Calu3 (cell line): ENCODE data around the gene TKTL1. TPM values are rescaled to one million over a fixed set of nuclear protein-coding genes. Genes with fewer than 3 reads are reported as not detected.

Experiments used
- BruUV-seq: library from RNA; stranded (reverse); fragments of 400-500 nt; replicated peaks from 2 replicates; lab custom pipeline; 2021; lab: Mats Ljungman, UMichigan
- CTCF ChIA-PET: fragments of 300-600 bp; sonication (Branson Sonifier 250); formaldehyde crosslinking; loops from one replicate; lab custom pipeline; 2022; ENCODE audit warnings: antibody characterized with exemption; lab: Charles Lee
- DNase-seq: peaks from one replicate; pipeline ENCODE4 v3.0.0; 2022
- H3K27ac Mint-ChIP-seq: one replicate; pipeline ENCODE4 v1.8.0; 2022; ENCODE audit warnings: mixed read lengths; ENCODE audit not compliant: unreplicated experiment
- H3K27me3 Mint-ChIP-seq: one replicate; pipeline ENCODE4 v1.8.0; 2022; ENCODE audit warnings: mixed read lengths; ENCODE audit not compliant: unreplicated experiment
- H3K36me3 Mint-ChIP-seq: one replicate; pipeline ENCODE4 v1.8.0; 2022; ENCODE audit warnings: mild to moderate bottlenecking, moderate library complexity, mixed read lengths; ENCODE audit not compliant: insufficient read depth, unreplicated experiment
- H3K4me1 Mint-ChIP-seq: one replicate; pipeline ENCODE4 v1.8.0; 2022; ENCODE audit warnings: mild to moderate bottlenecking, low read depth, mixed read lengths; ENCODE audit not compliant: unreplicated experiment
- H3K4me3 Mint-ChIP-seq: one replicate; pipeline ENCODE4 v1.8.0; 2022; ENCODE audit warnings: mild to moderate bottlenecking, low read depth, moderate library complexity, mixed read lengths; ENCODE audit not compliant: unreplicated experiment
- H3K9me3 Mint-ChIP-seq: one replicate; pipeline ENCODE4 v1.8.0; 2022; ENCODE audit warnings: low read depth, mixed read lengths; ENCODE audit not compliant: unreplicated experiment
- intact Hi-C: fragments of 100-400 bp; cut with micrococcal nuclease; formaldehyde crosslinking; loops from one replicate; pipeline ENCODE4 v1.10.0; 2022; ENCODE audit not compliant: unreplicated experiment
- total RNA-seq: library from RNA; stranded (reverse); gene quantifications from 2 replicates; pipeline ENCODE4 v1.2.3, GENCODE V29; 2022
- TF ChIP-seq, protein P1 (sequence below): fragments of 200-600 bp; IDR thresholded peaks from one replicate; pipeline ENCODE4 v1.8.0; 2022; ENCODE audit warnings: antibody characterized with exemption; ENCODE audit not compliant: unreplicated experiment

TKTL1 gene
- total RNA-seq, 1 experiment from 2014 or later, result not detected

DNA sequence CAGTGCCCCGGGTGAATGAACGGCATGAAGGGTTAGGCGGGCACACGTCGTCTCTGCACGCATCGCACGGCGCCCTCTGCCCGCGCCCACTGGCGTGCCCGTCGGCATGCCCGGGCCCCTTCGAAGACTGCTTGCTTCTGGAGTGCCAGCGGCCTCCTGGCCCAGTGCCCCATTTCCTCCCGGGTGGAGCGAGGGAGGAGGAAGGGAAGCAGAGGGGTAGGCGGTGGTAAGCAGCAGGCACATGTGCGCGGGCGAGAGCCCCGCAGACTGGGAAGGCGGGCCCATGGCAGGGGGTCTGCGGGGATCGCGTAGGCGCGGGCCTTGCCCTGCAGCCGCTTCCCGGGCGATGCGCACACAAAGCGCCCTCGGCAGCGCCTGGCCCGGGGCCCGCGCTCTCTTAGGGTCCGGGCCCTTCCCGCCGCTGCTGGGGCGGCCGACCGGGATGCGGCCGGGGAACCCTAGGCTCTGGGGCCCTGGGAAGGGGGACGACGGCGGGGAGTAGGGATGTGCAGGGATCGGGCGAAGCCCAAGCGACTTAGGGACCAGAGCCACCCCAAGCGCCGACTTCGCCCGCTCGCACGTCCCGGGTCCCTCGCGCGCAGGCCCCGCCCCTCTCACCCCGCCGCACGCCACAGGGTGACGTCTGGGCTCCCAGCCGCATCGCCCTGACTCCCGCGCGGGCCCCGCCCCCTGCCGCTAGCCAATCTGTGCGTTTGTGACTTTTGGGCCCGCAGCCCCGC lies 82.6 kb downstream of the TKTL1 start:
- TF ChIP-seq, protein P1, sequence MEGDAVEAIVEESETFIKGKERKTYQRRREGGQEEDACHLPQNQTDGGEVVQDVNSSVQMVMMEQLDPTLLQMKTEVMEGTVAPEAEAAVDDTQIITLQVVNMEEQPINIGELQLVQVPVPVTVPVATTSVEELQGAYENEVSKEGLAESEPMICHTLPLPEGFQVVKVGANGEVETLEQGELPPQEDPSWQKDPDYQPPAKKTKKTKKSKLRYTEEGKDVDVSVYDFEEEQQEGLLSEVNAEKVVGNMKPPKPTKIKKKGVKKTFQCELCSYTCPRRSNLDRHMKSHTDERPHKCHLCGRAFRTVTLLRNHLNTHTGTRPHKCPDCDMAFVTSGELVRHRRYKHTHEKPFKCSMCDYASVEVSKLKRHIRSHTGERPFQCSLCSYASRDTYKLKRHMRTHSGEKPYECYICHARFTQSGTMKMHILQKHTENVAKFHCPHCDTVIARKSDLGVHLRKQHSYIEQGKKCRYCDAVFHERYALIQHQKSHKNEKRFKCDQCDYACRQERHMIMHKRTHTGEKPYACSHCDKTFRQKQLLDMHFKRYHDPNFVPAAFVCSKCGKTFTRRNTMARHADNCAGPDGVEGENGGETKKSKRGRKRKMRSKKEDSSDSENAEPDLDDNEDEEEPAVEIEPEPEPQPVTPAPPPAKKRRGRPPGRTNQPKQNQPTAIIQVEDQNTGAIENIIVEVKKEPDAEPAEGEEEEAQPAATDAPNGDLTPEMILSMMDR, result no peak
- peaks cover 56% of the 10 kb centered on the region for H3K36me3 Mint-ChIP-seq
- TSS peak; percentile 38 for BruUV-seq
- peak overlapping the region; percentile 81 for H3K4me3 Mint-ChIP-seq
- peak overlapping the region; percentile 86 for H3K27ac Mint-ChIP-seq
- H3K9me3 Mint-ChIP-seq, result no peaks in the 10 kb centered on the region
- peaks cover 12% of the 10 kb centered on the region for H3K4me1 Mint-ChIP-seq
- CTCF ChIA-PET, result interaction anchor here (1.0 kb wide), 1 partner anchor 431 kb away, joined by 3 read pairs; no protein-coding TSS in a partner anchor
- intact Hi-C loops, result no loop called here
- DNase-seq, result no peak
- H3K27me3 Mint-ChIP-seq, result no peaks in the 10 kb centered on the region

DNA sequence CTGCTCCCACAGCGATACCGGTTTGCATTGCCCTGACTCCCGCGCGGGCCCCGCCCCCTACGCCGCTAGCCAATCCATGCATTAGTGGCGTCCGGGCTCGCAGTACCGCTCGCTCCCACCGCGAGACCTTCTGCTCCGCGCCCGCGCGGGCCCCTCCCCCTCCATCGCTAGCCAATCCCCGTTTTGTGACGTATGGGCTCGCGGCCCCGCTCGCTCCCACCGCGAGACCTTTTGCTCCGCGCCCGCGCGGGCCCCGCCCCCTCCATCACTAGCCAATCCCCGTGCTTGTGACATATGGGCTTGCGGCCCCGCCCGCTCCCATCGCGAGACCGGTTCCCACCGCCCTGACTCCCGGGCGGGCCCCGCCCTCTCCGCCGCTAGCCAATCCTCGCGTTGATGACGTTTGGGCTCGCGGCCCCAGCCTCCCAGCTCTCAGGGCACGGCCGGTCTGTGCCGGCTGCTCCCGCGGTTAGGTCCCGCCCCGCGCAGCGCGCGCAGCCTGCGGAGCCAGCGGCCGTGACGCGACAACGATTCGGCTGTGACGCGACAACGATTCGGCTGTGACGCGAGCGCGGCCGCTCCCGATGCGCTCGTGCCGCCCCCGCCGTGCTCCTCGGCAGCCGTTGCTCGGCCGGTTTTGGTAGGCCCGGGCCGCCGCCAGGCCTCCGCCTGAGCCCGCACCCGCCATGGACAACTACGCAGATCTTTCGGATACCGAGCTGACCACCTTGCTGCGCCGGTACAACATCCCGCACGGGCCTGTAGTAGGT lies 83.4 kb downstream of the TKTL1 start, which contains the start of gene EMD:
Gene EMD, plus strand, starts transcription at position 497 of the 770 bp plus-strand sequence. Its CDS starts 190 bp downstream, at position 687.
- CTCF ChIA-PET, result interaction anchor here (0.7 to 1.0 kb wide), 2 partner anchors 114 to 432 kb away, joined by 3 read pairs; no protein-coding TSS in a partner anchor
- H3K4me1 Mint-ChIP-seq, result peaks cover 12% of the 10 kb centered on the region
- BruUV-seq, result no TSS peak
- H3K36me3 Mint-ChIP-seq, result peaks cover 57% of the 10 kb centered on the region
- TF ChIP-seq, protein P1, result no peak
- H3K27me3 Mint-ChIP-seq, result no peaks in the 10 kb centered on the region
- H3K4me3 Mint-ChIP-seq, result peak within 1 kb of the TSS; percentile 81
- intact Hi-C loops, result no loop called here
- no peaks in the 10 kb centered on the region for H3K9me3 Mint-ChIP-seq
- DNase-seq, result peak; percentile 99
- H3K27ac Mint-ChIP-seq, result peak within 1 kb of the TSS; percentile 86

DNA sequence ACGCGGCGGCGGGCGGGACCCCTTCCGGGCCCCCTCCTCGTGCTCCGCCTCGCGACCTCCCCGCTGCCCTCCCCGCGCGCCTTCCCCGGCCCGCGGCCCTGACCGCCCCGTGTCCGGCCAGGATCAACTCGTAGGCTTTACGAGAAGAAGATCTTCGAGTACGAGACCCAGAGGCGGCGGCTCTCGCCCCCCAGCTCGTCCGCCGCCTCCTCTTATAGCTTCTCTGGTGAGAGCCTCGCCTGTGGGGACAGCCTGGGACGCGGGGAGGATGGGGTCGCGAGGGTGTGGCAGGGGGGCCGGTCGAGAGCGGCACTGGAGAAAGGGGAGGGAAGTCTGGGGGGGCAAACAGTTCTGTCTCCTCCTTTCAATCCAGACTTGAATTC lies 84.0 kb downstream of the TKTL1 start:
- H3K27me3 Mint-ChIP-seq, result no peaks in the 10 kb centered on the region
- TF ChIP-seq, protein P1, result no peak
- intact Hi-C loops, result no loop called here
- DNase-seq, result no peak
- H3K9me3 Mint-ChIP-seq, result no peaks in the 10 kb centered on the region
- H3K4me1 Mint-ChIP-seq, result peaks cover 12% of the 10 kb centered on the region
- CTCF ChIA-PET, result interaction anchor here (0.7 to 1.0 kb wide), 2 partner anchors 113 to 432 kb away, joined by 3 read pairs; no protein-coding TSS in a partner anchor
- H3K36me3 Mint-ChIP-seq, result peaks cover 56% of the 10 kb centered on the region
- peak overlapping the region; percentile 86 for H3K27ac Mint-ChIP-seq
- BruUV-seq, result no TSS peak
- peak overlapping the region; percentile 81 for H3K4me3 Mint-ChIP-seq

Other genes starting within 250 kb of the TKTL1 start
- gene MECP2, start 198.1 kb upstream of the TKTL1 start, total RNA-seq, result 64.3 and 69.9 TPM in 2 replicates
- not detected in 2 replicates for gene OPN1LW, start 151.6 kb upstream of the TKTL1 start, total RNA-seq
- gene OPN1MW, start 113.2 kb upstream of the TKTL1 start, total RNA-seq, result not detected in 2 replicates
- gene OPN1MW2, start 76.0 kb upstream of the TKTL1 start, total RNA-seq, result not detected in 2 replicates
- gene OPN1MW3, start 38.2 kb upstream of the TKTL1 start, total RNA-seq, result not detected in 2 replicates
- not detected in 2 replicates for gene TEX28, start 671 bp upstream of the TKTL1 start, total RNA-seq
- gene FLNA, start 78.8 kb downstream of the TKTL1 start, total RNA-seq, result 973 and 1,240 TPM in 2 replicates
- 75.1 TPM in 2 replicates for gene EMD, start 83.5 kb downstream of the TKTL1 start, total RNA-seq
- 1,458 and 1,495 TPM in 2 replicates for gene RPL10, start 102.6 kb downstream of the TKTL1 start, total RNA-seq
- gene DNASE1L1, start 113.5 kb downstream of the TKTL1 start, total RNA-seq, result 28.8 and 30.6 TPM in 2 replicates
- 55.0 and 56.3 TPM in 2 replicates for gene TAFAZZIN, start 115.7 kb downstream of the TKTL1 start, total RNA-seq
- 109 and 124 TPM in 2 replicates for gene ATP6AP1, start 132.9 kb downstream of the TKTL1 start, total RNA-seq
- gene GDI1, start 141.4 kb downstream of the TKTL1 start, total RNA-seq, result 118 and 130 TPM in 2 replicates
- 87.9 and 88.9 TPM in 2 replicates for gene FAM50A, start 148.3 kb downstream of the TKTL1 start, total RNA-seq
- gene PLXNA3, start 162.5 kb downstream of the TKTL1 start, total RNA-seq, result 74.0 and 82.6 TPM in 2 replicates
- gene LAGE3, start 183.5 kb downstream of the TKTL1 start, total RNA-seq, result 25.5 and 25.6 TPM in 2 replicates
- gene UBL4A, start 190.8 kb downstream of the TKTL1 start, total RNA-seq, result 37.6 and 41.3 TPM in 2 replicates
- 21.5 and 27.1 TPM in 2 replicates for gene SLC10A3, start 194.8 kb downstream of the TKTL1 start, total RNA-seq
- gene FAM3A, start 220.4 kb downstream of the TKTL1 start, total RNA-seq, result 36.8 and 39.5 TPM in 2 replicates